ENCODE measurements around the gene PTPRR.
A peak's percentile ranks its signal among the peaks of the same experiment; 100 is the strongest.
"Not testable (repeated sequence)": the region's sequence is repeated elsewhere in the genome, so short reads cannot be mapped to it uniquely, and the experiment has no call there.

Gene PTPRR

DNA sequence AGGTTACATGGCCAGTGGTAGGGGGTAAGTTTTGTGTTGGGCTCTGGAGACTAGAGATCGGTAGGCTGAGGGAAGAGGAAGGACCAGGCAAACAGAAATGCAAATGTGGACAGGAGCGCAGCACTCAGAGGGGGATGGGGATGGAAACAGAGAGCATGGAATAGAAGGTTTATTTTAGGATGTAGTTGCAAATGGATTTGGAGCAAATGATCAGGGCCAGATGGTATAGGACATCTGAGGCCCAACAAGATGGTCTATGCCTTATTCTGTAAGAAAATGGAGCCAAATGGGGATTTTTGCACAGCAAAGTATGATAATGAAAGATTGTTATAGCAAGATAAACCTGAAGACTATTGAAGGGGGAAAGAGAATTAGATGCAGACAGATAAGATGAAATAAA is 180.8 kb downstream of the PTPRR start:
- no peak overlapping the region for H3K4me3 ChIP-seq (ENCODE audit: low read depth, low read length)
- TF ChIP-seq, protein P1, sequence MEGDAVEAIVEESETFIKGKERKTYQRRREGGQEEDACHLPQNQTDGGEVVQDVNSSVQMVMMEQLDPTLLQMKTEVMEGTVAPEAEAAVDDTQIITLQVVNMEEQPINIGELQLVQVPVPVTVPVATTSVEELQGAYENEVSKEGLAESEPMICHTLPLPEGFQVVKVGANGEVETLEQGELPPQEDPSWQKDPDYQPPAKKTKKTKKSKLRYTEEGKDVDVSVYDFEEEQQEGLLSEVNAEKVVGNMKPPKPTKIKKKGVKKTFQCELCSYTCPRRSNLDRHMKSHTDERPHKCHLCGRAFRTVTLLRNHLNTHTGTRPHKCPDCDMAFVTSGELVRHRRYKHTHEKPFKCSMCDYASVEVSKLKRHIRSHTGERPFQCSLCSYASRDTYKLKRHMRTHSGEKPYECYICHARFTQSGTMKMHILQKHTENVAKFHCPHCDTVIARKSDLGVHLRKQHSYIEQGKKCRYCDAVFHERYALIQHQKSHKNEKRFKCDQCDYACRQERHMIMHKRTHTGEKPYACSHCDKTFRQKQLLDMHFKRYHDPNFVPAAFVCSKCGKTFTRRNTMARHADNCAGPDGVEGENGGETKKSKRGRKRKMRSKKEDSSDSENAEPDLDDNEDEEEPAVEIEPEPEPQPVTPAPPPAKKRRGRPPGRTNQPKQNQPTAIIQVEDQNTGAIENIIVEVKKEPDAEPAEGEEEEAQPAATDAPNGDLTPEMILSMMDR (IDR thresholded peaks at IDR 0.05; ENCODE audit: low read depth, low read length, missing control alignments) = no peak
- in situ Hi-C loops (cut with HindIII; ENCODE audit: low sequenced_read_pairs) = no loop called here
- no peak for DNase-seq (ENCODE audit: low read depth)

DNA sequence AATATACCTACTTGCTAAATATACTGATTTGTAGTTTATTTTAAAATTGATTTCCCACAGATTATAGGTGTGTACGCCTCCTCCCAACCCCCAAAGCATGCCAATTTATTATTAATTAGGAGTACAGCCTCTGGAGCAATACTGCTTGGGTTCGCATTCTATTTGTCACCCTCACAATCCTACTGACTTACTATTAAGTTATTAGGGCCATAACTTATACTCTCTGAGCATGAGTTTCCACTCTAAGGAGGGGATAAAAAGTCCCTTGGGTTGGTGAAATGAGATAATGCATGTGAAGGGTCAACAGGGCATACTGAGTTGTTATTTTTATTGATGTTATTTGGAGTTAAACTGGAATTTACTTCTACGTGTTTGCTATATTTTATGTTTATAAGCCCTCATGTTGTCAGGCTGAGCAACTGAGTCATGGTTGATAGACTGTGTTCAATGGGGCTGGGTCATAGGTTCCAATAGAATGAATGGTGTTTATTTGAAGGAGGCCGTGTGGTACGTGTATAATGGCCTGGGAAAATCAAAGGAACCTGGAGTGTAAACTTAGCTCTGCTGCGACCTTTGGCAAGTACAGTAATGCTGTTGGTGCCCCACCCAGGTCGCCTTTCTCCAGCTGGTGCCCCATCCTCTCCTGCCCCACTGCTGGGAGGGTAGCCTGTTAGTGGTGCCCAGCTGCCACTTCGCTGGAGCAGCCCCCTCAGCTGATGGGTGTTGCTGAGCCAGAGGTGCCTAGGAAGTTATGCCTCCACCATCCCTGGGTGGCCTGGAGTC is 184.0 kb downstream of the PTPRR start:
- TF ChIP-seq, protein P1 (IDR thresholded peaks at IDR 0.05; ENCODE audit: low read depth, low read length, missing control alignments) = no peak
- in situ Hi-C loops (cut with HindIII; ENCODE audit: low sequenced_read_pairs) = no loop called here
- no peak overlapping the region for H3K4me3 ChIP-seq (ENCODE audit: low read depth, low read length)
- no peak for DNase-seq (ENCODE audit: low read depth)

DNA sequence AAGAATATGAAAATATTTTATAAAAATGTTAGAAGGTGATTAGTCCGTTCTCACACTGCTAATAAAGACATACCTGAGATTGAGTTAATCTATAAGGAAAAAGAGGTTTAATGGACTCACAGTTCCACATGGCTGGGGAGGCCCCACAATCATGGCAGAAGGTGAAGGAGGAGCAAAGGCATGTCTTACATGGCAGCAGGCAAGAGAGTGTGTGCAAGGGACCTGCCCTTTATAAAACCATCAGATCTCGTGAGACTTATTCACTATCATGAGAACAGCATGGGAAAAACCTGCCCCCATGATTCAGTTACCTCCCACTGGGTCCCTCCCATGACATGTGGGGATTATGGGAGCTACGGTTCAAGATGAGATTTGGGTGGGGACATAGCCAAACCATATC is 185.3 kb downstream of the PTPRR start:
- DNase-seq (ENCODE audit: low read depth); in situ Hi-C loops (cut with HindIII; ENCODE audit: low sequenced_read_pairs); H3K4me3 ChIP-seq (ENCODE audit: low read depth, low read length): not testable (repeated sequence)

DNA sequence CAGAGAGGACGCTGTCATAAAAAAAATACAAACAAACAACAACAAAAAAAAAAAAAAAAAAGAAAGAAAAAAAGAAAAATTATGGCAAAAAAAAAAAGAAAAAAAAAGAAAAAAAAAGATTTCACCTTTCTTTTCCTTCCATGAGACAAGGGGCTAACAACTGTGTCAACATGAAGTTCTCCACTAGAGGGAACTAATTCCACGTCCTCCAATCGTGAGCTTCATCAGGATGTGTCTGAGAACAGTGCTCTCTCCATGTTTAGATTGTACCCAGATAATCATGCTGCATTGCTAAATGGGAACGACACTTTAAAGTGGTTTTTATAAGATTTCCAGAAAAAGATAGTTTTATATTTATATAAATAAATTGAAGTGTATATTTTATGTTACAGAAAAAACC is 187.2 kb downstream of the PTPRR start:
- no peak overlapping the region for H3K4me3 ChIP-seq (ENCODE audit: low read depth, low read length)
- TF ChIP-seq, protein P1 (IDR thresholded peaks at IDR 0.05; ENCODE audit: low read depth, low read length, missing control alignments) = peak; percentile 70
- in situ Hi-C loops (cut with HindIII; ENCODE audit: low sequenced_read_pairs) = no loop called here
- peak; percentile 60 for DNase-seq (ENCODE audit: low read depth)

DNA sequence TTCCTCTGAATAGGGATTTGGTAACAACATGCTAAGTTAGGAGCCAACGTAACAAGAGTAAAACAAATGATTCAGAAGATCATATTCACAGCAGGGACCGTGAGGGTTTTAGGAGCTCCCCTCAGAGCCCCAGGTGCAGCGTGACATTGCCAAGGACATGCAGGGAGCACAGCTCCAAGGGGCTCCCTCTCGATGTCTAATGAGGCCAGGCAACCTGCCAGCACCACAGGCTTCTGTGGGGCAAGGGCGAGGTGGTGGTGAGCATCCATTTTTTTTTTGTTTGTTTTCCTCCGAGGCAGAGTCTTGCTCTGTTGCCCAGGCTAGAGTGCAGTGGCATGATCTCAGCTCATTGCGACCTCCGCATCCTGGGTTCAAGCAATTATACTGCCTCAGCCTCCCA is 188.3 kb downstream of the PTPRR start:
- in situ Hi-C loops (cut with HindIII; ENCODE audit: low sequenced_read_pairs) = no loop called here
- TF ChIP-seq, protein P1 (IDR thresholded peaks at IDR 0.05; ENCODE audit: low read depth, low read length, missing control alignments) = no peak
- DNase-seq (ENCODE audit: low read depth) = no peak
- H3K4me3 ChIP-seq (ENCODE audit: low read depth, low read length) = no peak overlapping the region

DNA sequence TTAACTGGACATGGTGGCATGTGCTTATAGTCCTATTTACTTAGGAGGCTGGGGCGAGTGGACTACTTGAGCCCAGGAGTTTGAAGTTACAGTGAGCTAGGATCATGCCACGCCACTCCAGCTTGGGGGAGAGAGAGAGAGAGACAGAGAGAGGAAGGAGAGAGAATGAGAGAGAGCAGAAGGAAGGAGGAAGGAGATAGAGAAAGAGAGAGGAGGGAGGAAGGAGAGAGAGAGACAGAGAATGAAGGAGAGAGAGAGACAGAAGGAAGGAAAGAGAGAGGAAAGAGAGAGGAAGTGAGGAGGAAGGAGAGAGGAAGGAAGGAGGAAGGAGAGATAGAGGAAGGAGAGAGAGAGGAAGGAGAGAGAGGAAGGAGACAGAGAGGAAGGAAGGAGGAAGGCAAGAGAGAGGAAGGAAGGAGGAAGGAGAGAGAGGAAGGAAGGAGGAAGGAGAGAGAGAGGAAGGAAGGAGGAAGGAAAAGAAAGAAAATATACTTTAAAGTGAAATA is 189.8 kb downstream of the PTPRR start:
- no peak overlapping the region for H3K4me3 ChIP-seq (ENCODE audit: low read depth, low read length)
- in situ Hi-C loops (cut with HindIII; ENCODE audit: low sequenced_read_pairs) = no loop called here
- DNase-seq (ENCODE audit: low read depth) = no peak
- TF ChIP-seq, protein P1 (IDR thresholded peaks at IDR 0.05; ENCODE audit: low read depth, low read length, missing control alignments) = no peak

DNA sequence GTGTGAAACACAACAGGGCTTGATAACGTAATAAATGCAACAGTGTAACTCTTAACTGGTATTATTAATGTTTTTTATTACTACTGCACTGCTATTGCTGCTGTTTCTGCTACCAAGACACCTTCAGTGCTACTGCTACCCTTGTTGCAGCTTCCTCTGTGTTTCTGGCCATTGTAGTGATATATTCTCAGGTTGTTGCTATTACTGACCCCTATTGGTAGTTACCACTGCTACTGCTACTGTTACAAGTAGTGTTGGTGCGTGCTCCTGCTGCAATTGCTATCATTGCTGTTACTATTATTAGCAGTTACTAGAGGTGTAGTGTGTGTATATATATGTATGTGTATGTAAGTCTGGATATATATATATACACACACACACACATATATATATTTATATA is 196.1 kb downstream of the PTPRR start:
- TF ChIP-seq, protein P1 (IDR thresholded peaks at IDR 0.05; ENCODE audit: low read depth, low read length, missing control alignments) = peak; percentile 20
- DNase-seq (ENCODE audit: low read depth) = no peak
- in situ Hi-C loops (cut with HindIII; ENCODE audit: low sequenced_read_pairs) = loop anchor here (25.0 kb wide), 1 partner anchor 137 kb away; no protein-coding TSS in a partner anchor
- no peak overlapping the region for H3K4me3 ChIP-seq (ENCODE audit: low read depth, low read length)
